Vagina (tissue), 2 donors: ENCODE data around the gene XIRP2.

Experiments
- CTCF ChIP-seq, 3 experiments: fragments of 450-650 bp in 2 of 3; fragments of 200-600 bp in 1 of 3; sonication (generic) in 1 of 3; IDR thresholded peaks; one replicate each; pipeline ENCODE4 v1.5.1; 2017 to 2019; ENCODE audit warnings: antibody characterized with exemption in 3 of 3, mild to moderate bottlenecking in 2 of 3, moderate library complexity in 2 of 3
- POLR2A ChIP-seq, 2 donors: fragments of 450-650 bp; IDR thresholded peaks; one replicate each; pipeline ENCODE4 v1.6.1; 2017; ENCODE audit warnings: antibody characterized with exemption in 2 of 2, mild to moderate bottlenecking in 2 of 2, moderate library complexity in 2 of 2
- POLR2AphosphoS5 ChIP-seq, 2 donors: sonication (generic); formaldehyde crosslinking; IDR thresholded peaks; one replicate each; pipeline ENCODE4 v1.9.0; 2017; ENCODE audit warnings: antibody characterized with exemption in 2 of 2, mild to moderate bottlenecking in 2 of 2, low read depth in 1 of 2; ENCODE audit not compliant: insufficient read depth in 1 of 2

- no peak for TF ChIP-seq POLR2A (IDR thresholded peaks at IDR 0.05)
- TF ChIP-seq CTCF (IDR thresholded peaks at IDR 0.05): no peak
- TF ChIP-seq POLR2AphosphoS5 (IDR thresholded peaks at IDR 0.05; ENCODE audit: insufficient read depth in 1 of 2, low read depth in 1 of 2): no peak
These were observed 247.4 kb downstream of the XIRP2 start for GRCh38 chr2:167135706-167136105.
